Fibroblast of mammary gland (primary cell): Measurements from ENCODE around the gene ATXN7L1.

Experiments
- DNase-seq: peaks from one replicate; pipeline ENCODE4 v3.0.0-alpha.2; 2010; ENCODE audit warnings: low read depth
- H3K4me3 ChIP-seq: 2 replicates; pipeline ENCODE4 v1.5.1; 2011; ENCODE audit warnings: low read depth, mild to moderate bottlenecking, low read length, moderate library complexity; ENCODE audit not compliant: control insufficient read depth
- CTCF ChIP-seq: conservative IDR thresholded peaks from 2 replicates; pipeline ENCODE4 v1.5.1; 2011; ENCODE audit warnings: low read depth, low read length, inconsistent platforms; ENCODE audit not compliant: control insufficient read depth, insufficient read depth

The ATXN7L1 gene

DNA sequence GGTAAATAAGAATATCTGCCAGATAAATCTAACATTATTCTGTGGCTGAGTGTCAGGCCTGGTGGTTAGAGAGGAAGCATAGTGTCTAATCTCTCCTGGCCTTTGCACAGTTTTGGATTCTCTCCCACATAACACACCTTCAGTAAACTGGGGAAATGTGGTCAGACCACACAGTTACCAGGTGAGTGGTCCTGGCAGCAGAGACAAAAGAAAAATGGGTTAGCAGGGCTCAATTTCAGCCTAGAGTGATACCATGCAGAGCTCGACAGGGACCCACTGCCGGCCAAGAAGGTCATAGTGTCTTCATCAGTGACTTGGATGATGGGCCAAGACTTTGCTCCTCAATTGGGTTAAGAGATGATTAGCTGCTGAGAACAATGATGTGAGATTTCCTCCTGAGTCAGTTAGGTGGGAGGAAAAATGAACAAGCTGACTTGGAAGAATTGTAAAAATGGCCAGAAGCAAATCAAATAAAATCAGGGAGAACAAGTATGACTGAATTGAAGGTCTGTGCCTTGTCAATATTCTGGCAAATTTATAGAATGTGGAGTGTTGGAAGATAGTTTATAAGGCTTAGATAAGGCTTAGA, 225.9 kb downstream of the ATXN7L1 start:
- TF ChIP-seq CTCF: no peak
- H3K4me3 ChIP-seq: no peak overlapping the region
- DNase-seq: no peak

- DNase-seq: peak; percentile 52
Measured at GRCh38 chr7:105649727-105650381, 226.5 kb downstream of the ATXN7L1 start.

DNA sequence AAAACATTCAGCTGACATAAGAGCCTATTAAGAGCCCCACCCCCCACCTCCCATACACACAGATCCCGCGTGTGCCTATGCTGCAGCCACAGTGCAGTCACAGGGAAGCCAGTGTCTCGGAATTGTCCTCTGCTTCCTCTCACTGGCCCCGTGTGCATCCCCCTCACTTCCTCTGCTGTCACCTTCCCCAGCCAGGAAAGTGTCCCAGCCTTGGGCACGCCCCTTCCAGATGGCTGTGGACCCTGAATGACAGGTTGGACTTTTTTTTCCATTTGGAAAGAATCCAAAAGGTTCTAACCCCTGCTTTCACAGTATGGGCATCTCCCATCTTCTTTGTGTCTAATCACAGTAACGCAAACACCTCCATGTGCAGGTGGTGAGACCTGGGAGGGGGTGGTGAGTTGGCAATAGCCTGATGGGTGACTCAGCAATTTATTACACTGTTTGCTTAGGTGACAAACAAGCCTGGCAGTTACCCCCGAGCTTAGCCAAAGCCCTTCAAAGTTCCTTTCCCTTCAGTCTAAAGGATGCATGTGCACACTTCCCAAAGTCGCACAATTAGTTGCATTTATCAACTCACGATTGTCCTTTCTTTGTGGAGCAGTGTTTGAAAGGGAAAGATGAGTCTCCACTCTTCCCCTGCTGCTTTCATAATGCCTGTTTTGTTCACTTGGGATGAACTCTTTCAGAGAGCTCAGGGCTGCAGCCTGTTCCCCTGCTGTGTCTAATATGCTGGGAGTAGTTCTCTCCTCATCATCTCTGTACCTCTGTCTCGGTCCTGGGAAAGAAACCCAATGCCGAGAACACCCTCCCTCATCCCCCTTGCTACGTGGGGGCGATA, 227.6 kb downstream of the ATXN7L1 start:
- no peak for TF ChIP-seq CTCF
- H3K4me3 ChIP-seq: no peak overlapping the region
- DNase-seq: peak; percentile 12

More at GRCh38 chr7:105649727-105650381, 226.5 kb downstream of the ATXN7L1 start:
- TF ChIP-seq CTCF: no peak
- H3K4me3 ChIP-seq: no peak overlapping the region

DNA sequence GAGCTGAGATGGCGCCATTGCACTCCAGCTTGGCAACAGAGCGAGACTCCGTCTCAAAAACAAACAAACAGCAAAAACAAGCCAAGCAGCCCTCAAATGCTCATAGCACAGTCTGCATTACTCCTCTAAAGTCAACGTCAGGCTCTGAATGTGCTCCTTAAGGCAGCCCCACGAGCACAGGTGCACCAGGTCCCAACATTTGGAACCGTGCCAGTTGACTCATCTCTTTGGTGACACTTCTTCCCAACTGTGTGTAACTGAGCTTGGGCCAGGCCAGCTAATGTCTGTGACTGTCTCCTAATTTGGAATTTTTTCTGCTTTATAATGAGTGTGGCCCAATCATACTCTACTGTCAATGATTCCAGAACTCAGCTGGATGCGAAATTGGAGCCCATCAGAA, 228.8 kb downstream of the ATXN7L1 start:
- DNase-seq: peak; percentile 2
- TF ChIP-seq CTCF: no peak
- no peak overlapping the region for H3K4me3 ChIP-seq

- no peak overlapping the region for H3K4me3 ChIP-seq
- no peak for DNase-seq
- no peak for TF ChIP-seq CTCF
Measured at GRCh38 chr7:105644937-105645336, 231.5 kb downstream of the ATXN7L1 start.

- no peak overlapping the region for H3K4me3 ChIP-seq
- no peak for TF ChIP-seq CTCF
Measured at GRCh38 chr7:105643851-105644250, 232.5 kb downstream of the ATXN7L1 start.

More at GRCh38 chr7:105643851-105644250, 232.5 kb downstream of the ATXN7L1 start:
- no peak for DNase-seq
